IMR-90 (cell line): ENCODE data around the gene AP3B1. TPM values are rescaled to one million over a fixed set of nuclear protein-coding genes. Genes with fewer than 3 reads are reported as not detected.

Source experiments
- ATAC-seq: fragments of 200-7000 bp; cut with Tn5 transposase; 2 replicates; pipeline ENCODE4 v1.9.1; 2020; ENCODE audit warnings: low read depth, mild to moderate bottlenecking, moderate library complexity
- BruUV-seq: library from RNA; stranded (reverse); fragments of 400-500 nt; replicated peaks from 2 replicates; lab custom pipeline; 2021; lab: Mats Ljungman, UMichigan
- CTCF ChIA-PET: fragments of 300-600 bp; formaldehyde crosslinking; extraction: SDS; loops from one replicate; lab custom pipeline; 2021; ENCODE audit warnings: antibody characterized with exemption; lab: Yijun Ruan, JAX
- POLR2A ChIA-PET: fragments of 300-600 bp; sonication (Branson Sonifier 250); formaldehyde crosslinking; loops from one replicate; lab custom pipeline; 2022; ENCODE audit warnings: antibody characterized with exemption; ENCODE audit not compliant: unreplicated experiment; lab: Charles Lee
- DNase-seq: peaks from one replicate; pipeline ENCODE4 v3.0.0; 2013
- H2AFZ ChIP-seq: replicated peaks from 2 replicates; pipeline ENCODE3; 2013; ENCODE audit warnings: low read length, mild to moderate bottlenecking; ENCODE audit not compliant: poor library complexity
- H2AK5ac ChIP-seq: 2 replicates; pipeline ENCODE4 v1.6.1; 2013; ENCODE audit warnings: low read depth, low read length, inconsistent platforms
- H2AK9ac ChIP-seq: replicated peaks from 2 replicates; pipeline ENCODE3; 2013; ENCODE audit warnings: mild to moderate bottlenecking, low read depth, low read length, moderate library complexity; ENCODE audit not compliant: poor library complexity
- H2BK120ac ChIP-seq: 2 replicates; pipeline ENCODE4 v1.6.1; 2013; ENCODE audit warnings: low read depth, low read length, inconsistent platforms
- H2BK15ac ChIP-seq: 3 replicates; pipeline ENCODE4 v1.6.1; 2013; ENCODE audit warnings: low read depth, low read length, inconsistent platforms
- H2BK20ac ChIP-seq: 2 replicates; pipeline ENCODE4 v1.6.1; 2013; ENCODE audit warnings: low read depth, mild to moderate bottlenecking, inconsistent platforms, low read length, moderate library complexity
- H2BK5ac ChIP-seq: 2 replicates; pipeline ENCODE4 v1.6.1; 2013; ENCODE audit warnings: mild to moderate bottlenecking, low read depth, low read length, inconsistent platforms; ENCODE audit not compliant: poor library complexity, severe bottlenecking
- H3K14ac ChIP-seq: replicated peaks from 2 replicates; pipeline ENCODE4 v1.6.1; 2013; ENCODE audit warnings: low read depth, low read length, inconsistent platforms
- H3K18ac ChIP-seq: 2 replicates; pipeline ENCODE4 v1.6.1; 2013; ENCODE audit warnings: low read depth, low read length, control low read depth
- H3K23ac ChIP-seq: 2 replicates; pipeline ENCODE4 v1.6.1; 2013; ENCODE audit warnings: low read depth, low read length, inconsistent platforms
- H3K27ac ChIP-seq: 2 replicates; pipeline ENCODE4 v1.5.1; 2013; ENCODE audit warnings: mild to moderate bottlenecking, control low read depth, low read length; ENCODE audit not compliant: insufficient read depth
- H3K27me3 ChIP-seq: 2 replicates; pipeline ENCODE4 v1.6.1; 2013; ENCODE audit warnings: low read length; ENCODE audit not compliant: control insufficient read depth, insufficient read depth
- H3K36me3 ChIP-seq: 2 replicates; pipeline ENCODE4 v1.6.1; 2013; ENCODE audit warnings: low read length, mixed read lengths; ENCODE audit not compliant: control insufficient read depth, insufficient read depth
- H3K4ac ChIP-seq: 2 replicates; pipeline ENCODE4 v1.6.1; 2013; ENCODE audit warnings: low read depth, low read length, inconsistent platforms
- H3K4me1 ChIP-seq: 2 replicates; pipeline ENCODE4 v1.6.1; 2013; ENCODE audit warnings: low read length, mixed read lengths; ENCODE audit not compliant: control insufficient read depth, insufficient read depth
- H3K4me2 ChIP-seq: 2 replicates; pipeline ENCODE4 v1.6.1; 2013; ENCODE audit warnings: low read depth, mild to moderate bottlenecking, control low read depth, low read length, moderate library complexity
- H3K4me3 ChIP-seq: 2 replicates; pipeline ENCODE4 v1.5.1; 2013; ENCODE audit warnings: low read depth, mild to moderate bottlenecking, control low read depth, low read length, moderate library complexity; ENCODE audit not compliant: insufficient read depth
- H3K56ac ChIP-seq: 2 replicates; pipeline ENCODE4 v1.6.1; 2013; ENCODE audit warnings: low read length, inconsistent platforms; ENCODE audit not compliant: insufficient read depth; ENCODE audit errors: extremely low read depth
- H3K79me1 ChIP-seq, 2 experiments: 2 replicates each; pipeline ENCODE4 v1.6.1; 2013; ENCODE audit warnings: low read length in 2 of 2, inconsistent platforms in 1 of 2, low read depth in 1 of 2
- H3K9ac ChIP-seq: 2 replicates; pipeline ENCODE4 v1.6.1; 2013; ENCODE audit warnings: low read depth, low read length, control low read depth
- H3K9me1 ChIP-seq: 2 replicates; pipeline ENCODE4 v1.6.1; 2013; ENCODE audit warnings: low read length, inconsistent platforms; ENCODE audit not compliant: insufficient read depth
- H3K9me3 ChIP-seq: 2 replicates; pipeline ENCODE4 v1.6.1; 2013; ENCODE audit warnings: low read length; ENCODE audit not compliant: control insufficient read depth, insufficient read depth
- H4K20me1 ChIP-seq: 2 replicates; pipeline ENCODE4 v1.6.1; 2013; ENCODE audit warnings: low read length, inconsistent platforms; ENCODE audit not compliant: insufficient read depth
- H4K5ac ChIP-seq: 2 replicates; pipeline ENCODE4 v1.6.1; 2013; ENCODE audit warnings: mild to moderate bottlenecking, low read depth, low read length, control low read depth
- H4K8ac ChIP-seq, 2 experiments: 2 replicates each; pipeline ENCODE4 v1.6.1; 2013; ENCODE audit warnings: low read depth in 2 of 2, low read length in 2 of 2, control low read depth in 1 of 2, inconsistent platforms in 1 of 2
- H4K91ac ChIP-seq: 2 replicates; pipeline ENCODE4 v1.6.1; 2013; ENCODE audit warnings: low read depth, low read length, inconsistent platforms; ENCODE audit not compliant: insufficient read depth
- MAFK ChIP-seq: IDR thresholded peaks from 2 replicates; pipeline ENCODE4 v1.6.1; 2012; ENCODE audit warnings: low read depth, low read length, improper control_type of control experiment
- WGBS, 2 experiments: methylation state at CpG; one replicate each; pipeline versions ENCODE4 v1.1.5 to v1.1.7; 2013; ENCODE audit warnings: missing lambda C conversion rate in 2 of 2; ENCODE audit not compliant: insufficient read length in 1 of 2; ENCODE audit errors: extremely low coverage in 2 of 2; 5-methylcytosine and 5-hydroxymethylcytosine counted together
- dilution Hi-C: fragments of 300-500 bp; cut with HindIII; formaldehyde crosslinking; loops from one replicate; pipeline ENCODE4 v1.14.3; 2018; ENCODE audit warnings: low sequenced_read_pairs; ENCODE audit not compliant: unreplicated experiment
- in situ Hi-C: fragments of 300-500 bp; cut with MboI; formaldehyde crosslinking; loops from 3 replicates; pipeline ENCODE4 v1.14.3; 2019; ENCODE audit warnings: low sequenced_read_pairs, inconsistent platforms, mixed read lengths
- intact Hi-C: fragments of 100-400 bp; cut with micrococcal nuclease; formaldehyde crosslinking; loops from 2 replicates; pipeline ENCODE4 v1.10.0; 2022
- polyA plus RNA-seq, 3 experiments: library from polyadenylated mRNA; depleted of rRNA; stranded (reverse); fragments of >200 nt; gene quantifications; 2 replicates each; pipeline ENCODE4 v1.2.3, GENCODE V29; 2012; ENCODE audit warnings: low replicate concordance in 1 of 3
- total RNA-seq: library from RNA; depleted of rRNA; stranded (reverse); fragments of >200 nt; gene quantifications from 2 replicates; pipeline ENCODE4 v1.2.3, GENCODE V29; 2012
- TF ChIP-seq, protein P1 (sequence below): fragments of 150-350 bp; IDR thresholded peaks from 2 replicates; pipeline ENCODE4 v1.6.1; 2016; ENCODE audit warnings: low read depth, mild to moderate bottlenecking, low read length, moderate library complexity, borderline replicate concordance

The AP3B1 gene
- total and polyA plus RNA-seq, 2 of the 4 experiments (the other 2 are of a cell fraction) = 33.1 to 59.0 TPM

GRCh38 chr5:78127875-78128274 is 166.6 kb downstream of the AP3B1 start:
- Histone ChIP-seq H2BK20ac (no peak overlapping the region), H4K8ac (no peak overlapping the region), H2BK120ac (no peak overlapping the region), H3K4ac (no peak overlapping the region), H3K18ac (no peak overlapping the region), H3K9me3 (no peaks in the 10 kb centered on the region), H2BK5ac (no peak overlapping the region), H3K4me3 (no peak overlapping the region), H2BK15ac (no peak overlapping the region), H3K27ac (no peak overlapping the region), H3K56ac (no peak overlapping the region), H4K5ac (no peak overlapping the region), H2AK5ac (no peak overlapping the region), H3K79me1 (no peaks in the 10 kb centered on the region), H3K4me1 (no peaks in the 10 kb centered on the region), H3K27me3 (no peaks in the 10 kb centered on the region), H3K14ac (no peak overlapping the region), H3K4me2 (no peak overlapping the region), H3K9me1 (no peaks in the 10 kb centered on the region), H2AK9ac (no peak overlapping the region), H4K91ac (no peak overlapping the region), H3K23ac (no peak overlapping the region), H4K20me1 (no peaks in the 10 kb centered on the region), H2AFZ (no peak overlapping the region), H3K36me3 (peaks cover 2% of the 10 kb centered on the region; the same call in 1 of the 2 replicates), H3K9ac (no peak overlapping the region)
- dilution Hi-C loops (no loop called here), in situ Hi-C loops (no loop called here), intact Hi-C loops (no loop called here)
- no TSS peak for BruUV-seq
- WGBS, 2 experiments = no CpG with 5 or more reads among the region's 3 CpGs
- ATAC-seq (no peak), DNase-seq (no peak)
- POLR2A ChIA-PET = no interaction called here
- no peak for TF ChIP-seq MAFK
- TF ChIP-seq, protein P1, sequence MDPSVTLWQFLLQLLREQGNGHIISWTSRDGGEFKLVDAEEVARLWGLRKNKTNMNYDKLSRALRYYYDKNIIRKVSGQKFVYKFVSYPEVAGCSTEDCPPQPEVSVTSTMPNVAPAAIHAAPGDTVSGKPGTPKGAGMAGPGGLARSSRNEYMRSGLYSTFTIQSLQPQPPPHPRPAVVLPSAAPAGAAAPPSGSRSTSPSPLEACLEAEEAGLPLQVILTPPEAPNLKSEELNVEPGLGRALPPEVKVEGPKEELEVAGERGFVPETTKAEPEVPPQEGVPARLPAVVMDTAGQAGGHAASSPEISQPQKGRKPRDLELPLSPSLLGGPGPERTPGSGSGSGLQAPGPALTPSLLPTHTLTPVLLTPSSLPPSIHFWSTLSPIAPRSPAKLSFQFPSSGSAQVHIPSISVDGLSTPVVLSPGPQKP = no peak
- CTCF ChIA-PET = interaction anchor here (0.6 to 1.7 kb wide), 4 partner anchors 11 to 21 kb away, joined by 3 to 6 read pairs (median 4); no protein-coding TSS in a partner anchor
